Brain microvascular endothelial cell (primary cell): ENCODE measurements around the gene E4F1.

Experiments
- DNase-seq: peaks from one replicate; pipeline ENCODE4 v3.0.0-alpha.2; 2020
- H3K27ac ChIP-seq: fragments of 250-450 bp; sonication (Bioruptor Pico); 2 replicates; pipeline ENCODE4 v1.5.1; 2020; ENCODE audit warnings: mild to moderate bottlenecking, moderate library complexity
- H3K27me3 ChIP-seq: fragments of 250-450 bp; sonication (Bioruptor Pico); replicated peaks from 2 replicates; pipeline ENCODE4 v1.5.1; 2020; ENCODE audit warnings: mild to moderate bottlenecking
- H3K36me3 ChIP-seq: fragments of 250-450 bp; sonication (Bioruptor Pico); replicated peaks from 2 replicates; pipeline ENCODE4 v1.5.1; 2020; ENCODE audit warnings: mild to moderate bottlenecking
- H3K4me3 ChIP-seq: 2 replicates; pipeline ENCODE4 v1.5.1; 2011; ENCODE audit warnings: low read depth, mild to moderate bottlenecking, control low read depth, low read length, moderate library complexity
- CTCF ChIP-seq: IDR thresholded peaks from 2 replicates; pipeline ENCODE4 v1.5.1; 2011; ENCODE audit warnings: low read depth, mild to moderate bottlenecking, moderate library complexity, low read length, control low read depth, inconsistent platforms; ENCODE audit errors: missing control alignments
- in situ Hi-C: cut with HindIII; loops from 2 replicates; pipeline ENCODE4 v1.10.0; 2017; ENCODE audit warnings: low sequenced_read_pairs, low pct_ligation_motif_present

The E4F1 gene

DNA sequence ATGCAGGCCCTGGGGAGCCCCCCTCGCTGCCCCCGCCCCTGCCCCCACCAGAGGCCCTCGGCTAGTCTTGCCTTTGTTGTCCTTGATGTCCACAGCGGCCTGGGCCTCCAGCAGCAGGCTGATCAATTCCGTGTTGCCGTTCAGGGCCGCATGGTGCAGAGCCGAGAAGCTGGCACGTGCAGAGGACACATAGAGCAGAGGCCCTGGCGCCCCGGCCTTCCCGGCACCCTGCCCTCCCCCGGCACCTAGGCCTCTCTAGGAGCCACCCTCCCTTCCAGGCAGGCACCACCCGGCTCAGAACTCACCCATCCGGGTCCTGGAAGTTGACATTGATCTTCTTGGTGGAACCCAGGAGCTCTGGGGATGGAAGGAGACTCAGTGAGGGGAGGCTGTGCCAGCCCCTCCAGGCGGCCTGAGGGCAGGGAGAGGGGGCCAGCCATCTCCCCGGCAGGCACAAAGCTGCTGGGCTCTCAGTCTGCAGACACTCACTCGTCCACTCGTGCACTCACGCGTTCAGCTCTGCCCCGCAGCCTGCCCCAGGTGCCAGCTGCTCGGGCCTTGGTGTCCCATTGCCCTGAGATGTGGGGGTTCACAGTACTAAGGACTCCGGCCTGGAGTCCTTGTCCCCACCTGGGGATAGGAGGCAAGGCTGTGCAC is 33.3 kb upstream of the E4F1 start:
- Histone ChIP-seq H3K36me3 (no peaks in the 10 kb centered on the region), H3K27me3 (peaks cover 10% of the 10 kb centered on the region), H3K4me3 (no peak overlapping the region), H3K27ac (no peak overlapping the region)
- in situ Hi-C loops = no loop called here
- TF ChIP-seq CTCF = no peak
- DNase-seq = no peak

- peaks cover 17% of the 10 kb centered on the region for H3K27me3 ChIP-seq
- in situ Hi-C loops = no loop called here
- H3K36me3 ChIP-seq = no peaks in the 10 kb centered on the region
- TF ChIP-seq CTCF = no peak
- DNase-seq = no peak
- no peak overlapping the region for H3K4me3 ChIP-seq
- no peak overlapping the region for H3K27ac ChIP-seq
These were observed 32.5 kb upstream of the E4F1 start for GRCh38 chr16:2190659-2191445.

DNA sequence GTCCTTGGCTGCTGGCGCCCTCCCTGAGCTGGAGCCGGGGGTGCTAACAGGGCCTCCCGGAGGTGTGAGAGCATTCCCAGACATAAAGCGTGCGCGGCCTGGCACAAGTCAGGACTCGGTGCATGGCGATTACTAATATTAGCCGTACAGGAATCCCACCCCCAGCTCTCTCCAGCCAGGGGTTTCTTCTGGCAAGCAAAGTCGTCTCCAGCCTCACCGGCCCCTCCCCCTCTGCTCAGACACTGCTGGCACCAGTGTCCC is 32.0 kb upstream of the E4F1 start:
- TF ChIP-seq CTCF = no peak
- Histone ChIP-seq H3K36me3 (no peaks in the 10 kb centered on the region), H3K27me3 (peaks cover 21% of the 10 kb centered on the region), H3K27ac (no peak overlapping the region), H3K4me3 (no peak overlapping the region)
- in situ Hi-C loops = no loop called here
- DNase-seq = no peak

DNA sequence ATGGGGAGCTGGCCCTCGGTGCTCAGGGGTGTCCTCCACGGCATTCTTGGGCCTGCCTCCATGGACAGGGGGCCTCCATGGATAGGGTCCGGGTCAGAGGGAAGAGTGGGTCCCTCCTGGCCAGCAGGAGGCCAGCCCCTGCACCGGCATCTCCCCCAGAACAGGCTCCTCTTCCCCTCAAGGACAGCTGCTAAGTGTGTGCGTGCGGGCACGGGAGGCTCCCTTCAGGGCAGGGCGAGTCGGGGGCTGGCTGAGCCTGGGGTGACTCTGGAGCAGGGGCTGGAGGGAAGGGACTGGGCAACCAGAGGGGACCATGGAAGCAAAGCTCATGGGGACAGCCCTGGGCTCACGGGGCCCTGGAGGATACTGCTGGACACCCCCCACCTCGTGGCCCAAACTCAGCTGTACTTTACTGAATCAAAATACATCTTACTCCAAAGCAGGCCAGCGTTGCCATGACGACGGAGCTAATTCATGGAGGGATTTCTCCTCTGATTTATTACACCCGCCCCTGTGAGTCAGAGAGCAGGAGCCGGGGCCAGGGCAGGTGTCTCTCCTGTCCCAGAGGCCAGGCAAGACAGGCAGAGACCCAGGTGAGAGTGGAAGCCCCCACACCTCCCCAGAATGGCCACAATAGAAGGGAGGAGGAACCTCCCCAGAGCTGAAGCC is 29.1 kb upstream of the E4F1 start:
- Histone ChIP-seq H3K4me3 (no peak overlapping the region), H3K27ac (no peak overlapping the region), H3K27me3 (peaks cover 44% of the 10 kb centered on the region), H3K36me3 (no peaks in the 10 kb centered on the region)
- in situ Hi-C loops = no loop called here
- no peak for TF ChIP-seq CTCF
- peak; percentile 37 for DNase-seq

DNA sequence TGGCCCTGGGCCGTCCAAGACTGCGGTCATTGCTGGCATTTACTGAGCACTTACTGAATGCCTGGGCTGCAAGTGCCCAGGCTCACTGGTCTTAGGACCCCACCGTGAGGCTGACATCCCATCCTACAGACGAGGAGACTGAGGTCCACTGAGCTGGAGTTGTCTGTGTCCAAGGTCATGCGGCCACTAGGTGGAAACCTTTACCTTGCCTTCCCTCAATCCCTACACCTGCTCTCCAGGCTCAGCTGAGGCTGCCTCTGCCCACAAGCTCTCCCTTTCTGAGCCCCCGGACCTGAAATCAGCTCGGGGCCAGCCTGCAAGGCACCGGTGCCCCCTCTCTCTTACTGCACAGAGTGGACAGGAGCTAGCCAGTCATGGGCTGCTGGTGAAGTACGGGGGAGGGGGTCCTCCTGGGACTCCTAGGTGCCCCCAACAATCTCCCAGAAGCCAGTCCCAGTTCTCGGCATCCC is 28.5 kb upstream of the E4F1 start:
- no peaks in the 10 kb centered on the region for H3K36me3 ChIP-seq
- no peak overlapping the region for H3K27ac ChIP-seq
- peak; percentile 12 for DNase-seq
- no peak overlapping the region for H3K4me3 ChIP-seq
- H3K27me3 ChIP-seq = peaks cover 44% of the 10 kb centered on the region
- TF ChIP-seq CTCF = peak; percentile 60
- in situ Hi-C loops = no loop called here
